Sigmoid colon (tissue), 7 donors: Measurements from ENCODE around the gene MTMR1. TPM values are rescaled to one million over a fixed set of nuclear protein-coding genes. Genes with fewer than 3 reads are reported as not detected.
A peak's percentile ranks its signal among the peaks of the same experiment; 100 is the strongest.

Source experiments
- DNase-seq: peaks from one replicate; pipeline ENCODE4 v3.0.0-alpha.2; 2019
- H3K27ac ChIP-seq, 4 donors: fragments of 200-600 bp; sonication (generic); one replicate each; pipeline ENCODE4 v1.5.1; 2016 to 2019; ENCODE audit warnings: mild to moderate bottlenecking in 1 of 4
- H3K27me3 ChIP-seq, 3 donors: fragments of 200-600 bp; sonication (generic); one replicate each; pipeline ENCODE4 v1.5.1; 2019; ENCODE audit warnings: mild to moderate bottlenecking in 1 of 3
- H3K36me3 ChIP-seq, 4 donors: fragments of 200-600 bp; sonication (generic); one replicate each; pipeline ENCODE4 v1.5.1; 2016 to 2019
- H3K4me1 ChIP-seq, 4 donors: fragments of 200-600 bp; sonication (generic); one replicate each; pipeline ENCODE4 v1.5.1; 2017 to 2019
- H3K4me3 ChIP-seq, 4 donors: fragments of 200-600 bp; sonication (generic); one replicate each; pipeline ENCODE4 v1.5.1; 2017 to 2019; ENCODE audit warnings: mild to moderate bottlenecking in 2 of 4, moderate library complexity in 1 of 4
- H3K9me3 ChIP-seq, 4 donors: fragments of 200-600 bp in 3 of 4; sonication (generic) in 3 of 4; one replicate each; pipeline versions ENCODE4 v1.5.1 to v1.6.1; 2013 to 2019
- CTCF ChIP-seq, 4 experiments: fragments of 450-650 bp in 3 of 4; fragments of 200-600 bp in 1 of 4; IDR thresholded peaks; one replicate each; pipeline ENCODE4 v1.5.1; 2016 to 2019; ENCODE audit warnings: antibody characterized with exemption in 4 of 4, mild to moderate bottlenecking in 3 of 4, moderate library complexity in 2 of 4
- EP300 ChIP-seq, 4 donors: sonication (generic); formaldehyde crosslinking; IDR thresholded peaks; one replicate each; pipeline ENCODE4 v1.6.1; 2017; ENCODE audit warnings: antibody characterized with exemption in 4 of 4
- POLR2A ChIP-seq, 2 donors: fragments of 450-650 bp; IDR thresholded peaks; one replicate each; pipeline ENCODE4 v1.6.1; 2016; ENCODE audit warnings: antibody characterized with exemption in 2 of 2, mild to moderate bottlenecking in 2 of 2, moderate library complexity in 2 of 2
- POLR2AphosphoS5 ChIP-seq, 4 donors: sonication (generic); formaldehyde crosslinking; IDR thresholded peaks; one replicate each; pipeline ENCODE4 v1.6.1; 2017; ENCODE audit warnings: antibody characterized with exemption in 4 of 4
- WGBS, 2 donors: extraction: QIAGEN DNeasy Blood & Tissue Kit; methylation state at CpG; one replicate each; pipeline ENCODE4 v1.1.7; 2013; 5-methylcytosine and 5-hydroxymethylcytosine counted together
- intact Hi-C: fragments of 100-400 bp; cut with DNase I; formaldehyde crosslinking; loops from one replicate; pipeline ENCODE4 v1.15.1; 2023
- polyA plus RNA-seq, 3 donors: library from polyadenylated mRNA; stranded (reverse); fragments of 200-250 nt; gene quantifications; one replicate each; pipeline ENCODE4 v1.2.3, GENCODE V29; 2013
- total RNA-seq, 4 donors: library from RNA; depleted of rRNA; stranded (reverse); fragments of >200 nt; gene quantifications; one replicate each; pipeline ENCODE4 v1.1.0, GENCODE V29; 2016
- donor health status: healthy with polysubstance abuse.
- donor health status: Bipolar disorder and iron deficiency.
- donor health status: healthy.

Gene MTMR1
- total and polyA plus RNA-seq, 7 donors, result 6.0 to 27.0 (median 12.0) TPM

GRCh38 chrX:150648296-150648940 is 44.8 kb upstream of the MTMR1 start:
- H3K36me3 ChIP-seq, result peaks cover 0 to 8% (median 0%) of the 10 kb centered on the region in 4 donors
- intact Hi-C loops, result no loop called here
- H3K27me3 ChIP-seq, result no peaks in the 10 kb centered on the region
- 72 to 79% methylated on average over 4 of the region's 4 CpGs for WGBS, 2 donors
- no peak overlapping the region for H3K4me3 ChIP-seq
- no peak for TF ChIP-seq POLR2AphosphoS5 (IDR thresholded peaks at IDR 0.05)
- TF ChIP-seq CTCF (IDR thresholded peaks at IDR 0.05), result no peak
- no peak for TF ChIP-seq EP300 (IDR thresholded peaks at IDR 0.05)
- no peak for TF ChIP-seq POLR2A (IDR thresholded peaks at IDR 0.05)
- DNase-seq, result no peak
- peak overlapping the region in 2 of 4 donors; percentile 31 to 55 for H3K27ac ChIP-seq
- H3K9me3 ChIP-seq, result no peaks in the 10 kb centered on the region
- H3K4me1 ChIP-seq, result no peaks in the 10 kb centered on the region

GRCh38 chrX:150649096-150649870 is 43.9 kb upstream of the MTMR1 start:
- no peak overlapping the region for H3K4me3 ChIP-seq
- H3K9me3 ChIP-seq, result no peaks in the 10 kb centered on the region
- peaks cover 0 to 8% (median 0%) of the 10 kb centered on the region in 4 donors for H3K36me3 ChIP-seq
- H3K4me1 ChIP-seq, result no peaks in the 10 kb centered on the region
- intact Hi-C loops, result no loop called here
- H3K27me3 ChIP-seq, result no peaks in the 10 kb centered on the region
- peak; percentile 76 for DNase-seq
- WGBS, 2 donors, result 73 to 87% methylated on average over 8 of the region's 8 CpGs
- peak overlapping the region in 2 of 4 donors; percentile 31 to 55 for H3K27ac ChIP-seq
- TF ChIP-seq EP300 (IDR thresholded peaks at IDR 0.05), result no peak
- TF ChIP-seq POLR2A (IDR thresholded peaks at IDR 0.05), result no peak
- no peak for TF ChIP-seq POLR2AphosphoS5 (IDR thresholded peaks at IDR 0.05)
- TF ChIP-seq CTCF (IDR thresholded peaks at IDR 0.05), result no peak

- intact Hi-C loops, result no loop called here
Observed at GRCh38 chrX:150651906-150652305, 41.3 kb upstream of the MTMR1 start.

GRCh38 chrX:150655788-150656187 is 37.4 kb upstream of the MTMR1 start:
- Histone ChIP-seq H3K4me1 (no peaks in the 10 kb centered on the region), H3K4me3 (no peak overlapping the region), H3K36me3 (no peaks in the 10 kb centered on the region), H3K9me3 (no peaks in the 10 kb centered on the region), H3K27ac (peak overlapping the region in 1 of 4 donors; percentile 6), H3K27me3 (no peaks in the 10 kb centered on the region)
- no peak for DNase-seq
- intact Hi-C loops, result no loop called here
- 18 to 73% methylated on average over 2 of the region's 2 CpGs for WGBS, 2 donors
- TF ChIP-seq POLR2A (IDR thresholded peaks at IDR 0.05) (no peak), POLR2AphosphoS5 (IDR thresholded peaks at IDR 0.05) (no peak), EP300 (IDR thresholded peaks at IDR 0.05) (no peak), CTCF (IDR thresholded peaks at IDR 0.05) (no peak)

More at GRCh38 chrX:150651906-150652305, 41.3 kb upstream of the MTMR1 start:
- Histone ChIP-seq H3K27ac (no peak overlapping the region), H3K27me3 (no peaks in the 10 kb centered on the region), H3K36me3 (no peaks in the 10 kb centered on the region), H3K4me3 (no peak overlapping the region), H3K9me3 (no peaks in the 10 kb centered on the region), H3K4me1 (no peaks in the 10 kb centered on the region)
- WGBS, 2 donors, result 93 to 98% methylated on average over 2 of the region's 2 CpGs
- DNase-seq, result no peak
- no peak for TF ChIP-seq POLR2A (IDR thresholded peaks at IDR 0.05)
- TF ChIP-seq POLR2AphosphoS5 (IDR thresholded peaks at IDR 0.05), result no peak
- TF ChIP-seq EP300 (IDR thresholded peaks at IDR 0.05), result no peak
- no peak for TF ChIP-seq CTCF (IDR thresholded peaks at IDR 0.05)
